Astrocyte (in vitro differentiated cells and primary cell): ENCODE measurements around the gene APPBP2. TPM values are rescaled to one million over a fixed set of nuclear protein-coding genes. Genes with fewer than 3 reads are reported as not detected.

Experiments
- DNase-seq: peaks from one replicate; pipeline ENCODE4 v3.0.0-alpha.2; 2010; ENCODE audit warnings: low read depth
- FAIRE-seq: peaks from 2 replicates; lab custom pipeline; 2011; peaks lifted over from hg19 to GRCh38; lab: Jason Lieb, UNC
- H2AFZ ChIP-seq: 2 replicates; pipeline ENCODE4 v1.6.0; 2012; ENCODE audit warnings: low read depth, low read length, inconsistent platforms
- H3K27ac ChIP-seq: 2 replicates; pipeline ENCODE4 v1.5.1; 2011; ENCODE audit warnings: low read depth, low read length, inconsistent platforms
- H3K27me3 ChIP-seq: 2 replicates; pipeline ENCODE4 v1.6.0; 2011; ENCODE audit warnings: low read length, inconsistent platforms; ENCODE audit not compliant: insufficient read depth
- H3K36me3 ChIP-seq: 2 replicates; pipeline ENCODE4 v1.5.1; 2011; ENCODE audit warnings: low read length, inconsistent platforms; ENCODE audit not compliant: insufficient read depth
- H3K4me1 ChIP-seq: 2 replicates; pipeline ENCODE4 v1.5.1; 2011; ENCODE audit warnings: low read length, inconsistent platforms; ENCODE audit not compliant: insufficient read depth
- H3K4me2 ChIP-seq: 2 replicates; pipeline ENCODE4 v1.6.0; 2012; ENCODE audit warnings: low read length, inconsistent platforms
- H3K4me3 ChIP-seq: 2 replicates; pipeline ENCODE4 v1.5.1; 2011; ENCODE audit warnings: low read depth, mild to moderate bottlenecking, low read length, inconsistent platforms; ENCODE audit not compliant: insufficient read depth
- H3K79me2 ChIP-seq: 2 replicates; pipeline ENCODE4 v1.6.0; 2012; ENCODE audit warnings: mild to moderate bottlenecking, low read length, inconsistent platforms; ENCODE audit not compliant: insufficient read depth
- H3K9ac ChIP-seq: 2 replicates; pipeline ENCODE4 v1.6.0; 2012; ENCODE audit warnings: mild to moderate bottlenecking, low read length, inconsistent platforms
- H3K9me3 ChIP-seq: 2 replicates; pipeline ENCODE4 v1.5.1; 2012; ENCODE audit warnings: low read depth, mild to moderate bottlenecking, low read length, inconsistent platforms; ENCODE audit not compliant: insufficient read depth
- H4K20me1 ChIP-seq: 2 replicates; pipeline ENCODE4 v1.6.0; 2012; ENCODE audit warnings: low read length, inconsistent platforms; ENCODE audit not compliant: insufficient read depth
- H3K27ac Mint-ChIP-seq: one replicate; pipeline ENCODE4 v1.8.0; 2021; ENCODE audit warnings: mild to moderate bottlenecking, mixed read lengths; ENCODE audit not compliant: unreplicated experiment
- H3K27me3 Mint-ChIP-seq: one replicate; pipeline ENCODE4 v1.8.0; 2021; ENCODE audit warnings: low read depth, mixed read lengths; ENCODE audit not compliant: unreplicated experiment
- H3K36me3 Mint-ChIP-seq: one replicate; pipeline ENCODE4 v1.8.0; 2021; ENCODE audit warnings: low read depth, mixed read lengths; ENCODE audit not compliant: unreplicated experiment
- H3K4me1 Mint-ChIP-seq: one replicate; pipeline ENCODE4 v1.8.0; 2021; ENCODE audit warnings: low read depth, mixed read lengths; ENCODE audit not compliant: unreplicated experiment
- H3K4me3 Mint-ChIP-seq: one replicate; pipeline ENCODE4 v1.8.0; 2021; ENCODE audit warnings: mild to moderate bottlenecking, moderate library complexity, mixed read lengths; ENCODE audit not compliant: unreplicated experiment
- H3K9me3 Mint-ChIP-seq: one replicate; pipeline ENCODE4 v1.8.0; 2021; ENCODE audit warnings: mild to moderate bottlenecking, mixed read lengths; ENCODE audit not compliant: unreplicated experiment
- CTCF ChIP-seq: IDR thresholded peaks from 2 replicates; pipeline ENCODE4 v1.5.1; 2011; ENCODE audit warnings: low read depth, mild to moderate bottlenecking, inconsistent platforms, low read length, moderate library complexity; ENCODE audit not compliant: insufficient read depth
- EZH2 ChIP-seq: IDR thresholded peaks from 2 replicates; pipeline ENCODE4 v1.6.1; 2012; ENCODE audit warnings: mild to moderate bottlenecking, low read length, inconsistent platforms; ENCODE audit not compliant: insufficient read depth
- total RNA-seq: library from RNA; stranded (reverse); gene quantifications from 2 replicates; pipeline ENCODE4 v1.2.1, GENCODE V29; 2021

The APPBP2 gene
- total RNA-seq, 1 donor from 2014 or later: 53.3 TPM

- no peaks in the 10 kb centered on the region for H3K9me3 Mint-ChIP-seq
- H3K79me2 ChIP-seq: peaks cover 94% of the 10 kb centered on the region
- H4K20me1 ChIP-seq: peaks cover 81% of the 10 kb centered on the region
- H3K4me1 Mint-ChIP-seq: peaks cover 15% of the 10 kb centered on the region
- H3K27ac ChIP-seq: no peak overlapping the region
- no peaks in the 10 kb centered on the region for H3K27me3 ChIP-seq
- FAIRE-seq: no peak
- H3K27me3 Mint-ChIP-seq: no peaks in the 10 kb centered on the region
- H3K9me3 ChIP-seq: no peaks in the 10 kb centered on the region
- peaks cover 11% of the 10 kb centered on the region for H3K36me3 ChIP-seq
- no peak overlapping the region for H3K4me2 ChIP-seq
- TF ChIP-seq CTCF: no peak
- no peak for TF ChIP-seq EZH2
- no peak overlapping the region for H2AFZ ChIP-seq
- H3K4me3 Mint-ChIP-seq: no peak overlapping the region
- H3K36me3 Mint-ChIP-seq: peaks cover 17% of the 10 kb centered on the region
- no peak overlapping the region for H3K27ac Mint-ChIP-seq
- no peak overlapping the region for H3K4me3 ChIP-seq
- DNase-seq: no peak
- H3K4me1 ChIP-seq: no peaks in the 10 kb centered on the region
- no peak overlapping the region for H3K9ac ChIP-seq
These were observed 11.5 kb downstream of the APPBP2 start for GRCh38 chr17:60514500-60514899.

DNA sequence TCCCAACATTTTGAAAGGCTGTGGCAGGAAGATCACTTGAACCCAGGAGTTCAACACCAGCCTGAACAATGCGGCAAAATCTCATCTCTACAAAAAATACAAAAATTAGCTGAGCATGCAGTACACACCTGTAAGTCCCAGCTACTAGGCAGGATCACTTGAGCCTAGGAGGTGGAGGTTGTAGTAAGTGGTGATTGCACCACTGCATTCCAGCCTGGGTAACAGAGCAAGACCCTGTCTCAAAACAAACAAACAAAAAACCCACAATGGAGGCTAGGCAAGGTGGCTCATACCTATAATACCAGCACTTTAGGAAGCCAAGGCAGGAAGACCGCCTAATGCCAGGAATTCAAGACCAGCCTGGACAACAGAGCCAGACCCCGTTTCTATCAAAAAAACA is 12.0 kb downstream of the APPBP2 start:
- H2AFZ ChIP-seq: no peak overlapping the region
- peaks cover 94% of the 10 kb centered on the region for H3K79me2 ChIP-seq
- FAIRE-seq (no peak), DNase-seq (no peak)
- Mint-ChIP-seq H3K9me3 (no peaks in the 10 kb centered on the region), H3K4me3 (no peak overlapping the region), H3K4me1 (peaks cover 15% of the 10 kb centered on the region), H3K27ac (no peak overlapping the region), H3K36me3 (peaks cover 17% of the 10 kb centered on the region), H3K27me3 (no peaks in the 10 kb centered on the region)
- H3K27ac ChIP-seq: no peak overlapping the region
- no peaks in the 10 kb centered on the region for H3K9me3 ChIP-seq
- no peaks in the 10 kb centered on the region for H3K27me3 ChIP-seq
- H3K36me3 ChIP-seq: peaks cover 11% of the 10 kb centered on the region
- no peaks in the 10 kb centered on the region for H3K4me1 ChIP-seq
- H3K4me2 ChIP-seq: no peak overlapping the region
- no peak overlapping the region for H3K9ac ChIP-seq
- H4K20me1 ChIP-seq: peaks cover 81% of the 10 kb centered on the region
- H3K4me3 ChIP-seq: no peak overlapping the region
- TF ChIP-seq EZH2 (no peak), CTCF (no peak)

DNA sequence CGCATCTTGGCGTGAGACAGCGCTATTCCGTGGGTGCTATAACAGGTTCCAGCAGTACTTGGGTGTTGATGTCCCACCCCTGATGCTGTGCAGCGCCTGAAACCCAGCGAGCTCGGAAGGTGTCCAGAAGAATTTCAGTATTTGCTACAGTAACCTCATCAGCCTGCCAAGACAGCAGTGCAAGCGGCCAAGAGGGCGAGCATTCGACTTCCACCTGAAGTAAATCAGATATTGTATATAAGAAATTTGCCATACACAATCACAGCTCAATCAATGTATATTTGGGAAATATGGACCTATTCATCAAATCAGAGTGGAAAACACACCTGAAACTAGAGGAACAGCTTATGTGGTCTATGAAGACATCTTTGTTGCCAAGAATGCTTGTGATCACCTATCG is 13.0 kb downstream of the APPBP2 start:
- H3K27me3 ChIP-seq: no peaks in the 10 kb centered on the region
- H3K4me3 ChIP-seq: no peak overlapping the region
- no peak overlapping the region for H2AFZ ChIP-seq
- FAIRE-seq (no peak), DNase-seq (no peak)
- peaks cover 14% of the 10 kb centered on the region for H3K36me3 Mint-ChIP-seq
- H4K20me1 ChIP-seq: peaks cover 79% of the 10 kb centered on the region
- H3K4me3 Mint-ChIP-seq: no peak overlapping the region
- no peaks in the 10 kb centered on the region for H3K4me1 ChIP-seq
- H3K9me3 Mint-ChIP-seq: no peaks in the 10 kb centered on the region
- H3K27me3 Mint-ChIP-seq: no peaks in the 10 kb centered on the region
- peaks cover 94% of the 10 kb centered on the region for H3K79me2 ChIP-seq
- no peak overlapping the region for H3K27ac ChIP-seq
- no peak overlapping the region for H3K4me2 ChIP-seq
- TF ChIP-seq CTCF (no peak), EZH2 (no peak)
- H3K36me3 ChIP-seq: peaks cover 11% of the 10 kb centered on the region
- no peak overlapping the region for H3K9ac ChIP-seq
- H3K4me1 Mint-ChIP-seq: peaks cover 12% of the 10 kb centered on the region
- no peaks in the 10 kb centered on the region for H3K9me3 ChIP-seq
- H3K27ac Mint-ChIP-seq: no peak overlapping the region
